Bronchial epithelial cell (primary cell): ENCODE data around the gene PPFIA4. TPM values are rescaled to one million over a fixed set of nuclear protein-coding genes. Genes with fewer than 3 reads are reported as not detected.

ENCODE experiments used
- DNase-seq: peaks from one replicate; pipeline ENCODE4 v3.0.0-alpha.2; 2010; ENCODE audit warnings: low read depth
- FAIRE-seq: peaks from 2 replicates; lab custom pipeline; 2011; peaks lifted over from hg19 to GRCh38; lab: Jason Lieb, UNC
- H3K27me3 ChIP-seq: 2 replicates; pipeline ENCODE4 v1.5.1; 2011; ENCODE audit warnings: low read length; ENCODE audit not compliant: control insufficient read depth, insufficient read depth
- H3K36me3 ChIP-seq: 2 replicates; pipeline ENCODE4 v1.5.1; 2011; ENCODE audit warnings: low read length; ENCODE audit not compliant: control insufficient read depth, insufficient read depth
- H3K4me3 ChIP-seq: 2 replicates; pipeline ENCODE4 v1.5.1; 2011; ENCODE audit warnings: mild to moderate bottlenecking, low read depth, low read length, control low read depth
- CTCF ChIP-seq: IDR thresholded peaks from 2 replicates; pipeline ENCODE4 v1.5.1; 2011; ENCODE audit warnings: mild to moderate bottlenecking, moderate library complexity, low read length, control low read depth, inconsistent platforms; ENCODE audit not compliant: insufficient read depth, severe bottlenecking
- total RNA-seq: library from RNA; depleted of rRNA; stranded (reverse); fragments of >200 nt; gene quantifications from 2 replicates; pipeline ENCODE4 v1.2.1, GENCODE V29; 2014

The PPFIA4 gene
- total RNA-seq, 1 donor from 2014 or later = 4.2 TPM

GRCh38 chr1:203075236-203076030, 49.1 kb downstream of the PPFIA4 start:
- no peak for FAIRE-seq
- no peak for DNase-seq
- no peak for TF ChIP-seq CTCF
- H3K36me3 ChIP-seq = no peaks in the 10 kb centered on the region
- H3K4me3 ChIP-seq = no peak overlapping the region
- H3K27me3 ChIP-seq = peaks cover 1% of the 10 kb centered on the region

- H3K4me3 ChIP-seq = no peak overlapping the region
Measured at GRCh38 chr1:203076031-203076511, 49.8 kb downstream of the PPFIA4 start.

GRCh38 chr1:203077367-203077766, 51.1 kb downstream of the PPFIA4 start:
- FAIRE-seq (no peak), DNase-seq (no peak)
- TF ChIP-seq CTCF = no peak
- Histone ChIP-seq H3K36me3 (no peaks in the 10 kb centered on the region), H3K27me3 (peaks cover 5% of the 10 kb centered on the region), H3K4me3 (no peak overlapping the region)

More at GRCh38 chr1:203076031-203076511, 49.8 kb downstream of the PPFIA4 start:
- no peaks in the 10 kb centered on the region for H3K36me3 ChIP-seq
- FAIRE-seq = no peak
- peaks cover 1% of the 10 kb centered on the region for H3K27me3 ChIP-seq
- DNase-seq = no peak
- TF ChIP-seq CTCF = no peak

GRCh38 chr1:203077956-203078355, 51.7 kb downstream of the PPFIA4 start:
- H3K4me3 ChIP-seq = no peak overlapping the region
- no peak for TF ChIP-seq CTCF
- no peaks in the 10 kb centered on the region for H3K36me3 ChIP-seq
- peaks cover 5% of the 10 kb centered on the region for H3K27me3 ChIP-seq
- FAIRE-seq (no peak), DNase-seq (no peak)

- FAIRE-seq (no peak), DNase-seq (no peak)
- no peak for TF ChIP-seq CTCF
- Histone ChIP-seq H3K27me3 (peaks cover 5% of the 10 kb centered on the region), H3K36me3 (no peaks in the 10 kb centered on the region), H3K4me3 (no peak overlapping the region)
Measured at GRCh38 chr1:203078478-203078877, 52.2 kb downstream of the PPFIA4 start.

- H3K4me3 ChIP-seq = no peak overlapping the region
- no peak for DNase-seq
- no peaks in the 10 kb centered on the region for H3K36me3 ChIP-seq
- H3K27me3 ChIP-seq = peaks cover 5% of the 10 kb centered on the region
- no peak for TF ChIP-seq CTCF
- no peak for FAIRE-seq
Measured at GRCh38 chr1:203080456-203080855, 54.2 kb downstream of the PPFIA4 start.
